Fibroblast of gingiva (primary cell): ENCODE measurements around the gene PPP1R3F.

Experiments
- DNase-seq: peaks from one replicate; pipeline ENCODE4 v3.0.0-alpha.2; 2011; ENCODE audit warnings: low read depth

Gene PPP1R3F, protein sequence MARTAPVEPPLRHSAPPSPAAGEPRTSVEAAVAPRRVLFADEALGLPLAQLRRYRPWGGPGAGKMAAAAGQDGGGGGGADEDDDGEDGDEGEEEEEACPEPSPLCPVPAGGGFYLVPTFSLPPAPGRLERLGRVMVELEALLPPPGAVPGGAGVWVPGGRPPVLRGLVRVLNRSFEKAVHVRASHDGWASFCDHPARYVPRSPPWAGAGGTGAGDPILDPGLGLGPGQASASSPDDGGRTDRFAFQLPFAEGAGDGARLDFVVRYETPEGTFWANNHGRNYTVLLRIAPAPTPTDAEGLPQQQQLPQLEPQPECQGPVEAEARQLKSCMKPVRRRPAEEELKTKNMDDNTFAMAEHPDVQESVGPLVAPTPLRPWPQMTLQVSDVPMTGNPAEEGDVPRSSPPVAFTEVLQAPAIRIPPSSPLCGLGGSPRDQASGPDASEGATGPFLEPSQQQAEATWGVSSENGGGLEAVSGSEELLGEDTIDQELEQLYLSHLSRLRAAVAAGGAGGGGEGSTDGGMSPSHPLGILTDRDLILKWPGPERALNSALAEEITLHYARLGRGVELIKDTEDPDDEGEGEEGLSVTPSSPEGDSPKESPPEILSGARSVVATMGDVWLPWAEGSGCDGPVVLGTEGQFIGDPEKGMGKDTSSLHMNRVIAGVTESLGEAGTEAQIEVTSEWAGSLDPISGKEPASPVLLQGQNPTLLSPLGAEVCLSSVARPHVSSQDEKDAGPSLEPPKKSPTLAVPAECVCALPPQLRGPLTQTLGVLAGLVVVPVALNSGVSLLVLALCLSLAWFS

GRCh38 chrX:49269767-49270248 lies at the start of gene PPP1R3F:
TSS of gene PPP1R3F (plus strand) at chrX:49269793. CDS start at chrX:49269870, 77 bp downstream.
- DNase-seq = no peak

DNA sequence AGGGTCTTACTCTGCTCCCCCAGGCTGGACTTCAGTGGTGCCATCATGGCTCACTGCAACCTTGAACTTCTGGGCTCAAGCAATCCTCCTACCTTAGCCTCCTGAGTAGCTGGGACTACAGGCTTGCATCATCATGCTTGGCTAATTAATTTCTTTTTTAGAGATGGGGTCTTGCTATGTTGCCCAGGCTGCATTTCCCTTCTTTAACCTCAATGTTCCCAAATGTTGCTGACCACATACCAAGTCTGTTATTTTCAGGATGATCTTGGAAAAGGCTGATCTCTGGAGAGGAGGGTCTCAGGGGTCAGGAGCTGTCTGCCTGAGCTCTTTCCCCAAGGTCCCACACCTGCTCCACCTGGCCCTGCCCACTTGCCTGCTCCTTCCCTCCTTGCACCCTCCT lies 49.5 kb upstream of the PPP1R3F start:
- DNase-seq = no peak

GRCh38 chrX:49221868-49222267 lies 47.7 kb upstream of the PPP1R3F start:
- DNase-seq = no peak

- DNase-seq = no peak
Observed at GRCh38 chrX:49225858-49226257, 43.7 kb upstream of the PPP1R3F start.

DNA sequence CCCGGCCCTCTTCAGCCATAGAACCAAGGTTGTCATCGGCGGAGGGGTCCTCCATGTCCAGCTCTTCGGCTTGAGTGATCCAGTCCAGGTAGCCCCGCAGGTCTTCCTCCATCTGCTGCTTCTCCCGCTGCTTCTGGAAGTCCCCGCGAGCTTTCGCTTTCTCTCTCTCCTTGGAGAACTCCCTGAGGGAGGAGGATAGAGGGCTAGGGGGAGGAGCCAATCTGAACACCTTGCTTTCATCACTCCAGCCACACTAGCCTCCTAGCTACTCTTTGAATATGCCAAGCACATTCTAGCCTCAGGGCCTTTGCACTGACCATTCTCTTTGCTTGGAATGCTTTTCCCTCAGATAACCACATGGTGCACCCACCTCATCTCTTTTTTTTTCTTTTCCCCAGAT lies 42.6 kb upstream of the PPP1R3F start:
- no peak for DNase-seq

DNA sequence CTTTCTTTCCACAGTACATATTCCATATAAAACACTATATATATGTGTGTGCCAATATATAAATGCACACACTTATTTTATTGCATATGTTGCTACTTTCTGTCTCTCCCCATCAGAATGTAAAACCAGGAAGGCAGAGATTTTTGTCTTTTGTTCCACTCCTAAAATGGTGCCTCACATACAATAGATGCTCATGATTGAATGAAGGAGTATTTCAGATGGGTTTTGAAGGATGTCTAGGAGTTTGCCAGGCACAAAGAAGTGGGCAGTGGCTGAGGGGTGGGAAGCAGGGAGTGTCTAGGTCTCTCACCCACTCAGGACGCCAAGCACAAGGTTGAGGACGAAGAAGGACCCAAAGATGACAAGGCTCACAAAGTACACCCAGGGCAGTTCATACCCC lies 41.9 kb upstream of the PPP1R3F start:
- DNase-seq = no peak

- no peak for DNase-seq
Observed at GRCh38 chrX:49228185-49228584, 41.4 kb upstream of the PPP1R3F start.

DNA sequence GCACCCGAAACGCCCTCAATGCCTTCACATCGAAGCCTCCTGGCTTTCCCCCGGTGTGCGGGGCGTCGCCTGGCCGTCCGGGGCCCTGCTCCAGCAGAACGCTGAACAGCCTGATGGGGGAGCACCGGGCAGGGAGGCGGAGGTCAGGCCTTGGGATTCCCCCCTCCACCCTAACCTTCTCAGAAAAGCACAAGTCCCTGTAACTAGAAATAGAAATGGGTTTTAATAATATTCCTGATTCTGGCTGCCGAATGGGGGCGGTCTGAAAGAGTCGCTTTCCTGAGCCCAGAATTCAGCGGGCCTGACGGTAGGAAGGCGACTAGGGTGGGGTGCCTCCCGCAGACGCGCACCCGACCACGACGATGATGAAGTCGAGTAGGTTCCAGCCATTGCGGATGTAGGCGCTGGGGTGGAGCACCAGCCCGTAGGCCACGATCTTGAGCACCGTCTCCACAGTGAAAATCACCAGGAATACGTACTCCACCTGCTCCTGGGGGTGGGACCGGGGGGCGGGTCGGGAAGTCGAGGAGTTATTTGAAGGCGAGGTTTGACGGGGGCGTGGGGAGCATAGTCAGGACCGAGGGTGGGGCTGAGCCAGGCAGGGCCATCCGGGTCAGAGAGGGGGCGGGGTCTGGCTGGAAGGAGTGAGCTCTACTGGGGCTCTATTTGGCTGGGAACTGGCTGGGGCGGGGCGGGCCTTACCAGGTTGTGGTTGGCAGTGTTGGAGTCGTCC lies 38.9 kb upstream of the PPP1R3F start:
- DNase-seq = no peak

DNA sequence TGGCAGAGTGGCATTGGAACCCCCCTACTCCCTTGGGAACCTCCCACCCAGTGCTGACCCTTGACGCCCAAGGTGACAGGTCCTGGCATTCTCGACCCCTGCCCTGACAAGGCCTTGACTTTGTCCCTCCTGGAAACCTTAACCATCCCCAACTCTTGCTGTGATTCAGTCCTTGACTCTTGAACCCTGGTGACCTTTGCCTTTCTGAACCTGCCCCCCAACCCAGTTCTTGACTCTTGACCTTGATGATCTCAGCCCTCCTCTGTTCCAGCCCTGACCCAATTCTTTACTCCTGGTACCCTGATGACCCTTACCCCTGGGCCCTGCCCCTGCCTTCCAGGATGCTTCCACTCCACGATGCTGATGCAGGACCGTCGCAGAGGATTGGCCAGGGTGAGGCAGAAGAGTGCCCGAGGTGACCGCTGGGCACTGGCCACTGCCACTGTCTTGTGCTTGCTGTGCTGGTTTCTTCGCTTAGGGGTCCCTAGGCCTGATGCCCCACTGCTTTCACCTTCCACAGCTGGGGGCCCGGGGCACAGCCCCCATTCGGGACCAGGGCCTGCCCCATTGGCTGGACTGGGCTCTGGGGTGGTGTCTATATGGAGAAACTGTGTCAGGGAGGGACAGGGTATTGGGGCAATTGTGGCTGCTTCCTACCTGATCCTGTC lies 38.1 kb upstream of the PPP1R3F start:
- no peak for DNase-seq

- DNase-seq = no peak
Observed at GRCh38 chrX:49232525-49232924, 37.1 kb upstream of the PPP1R3F start.

GRCh38 chrX:49233176-49233575 lies 36.4 kb upstream of the PPP1R3F start, which contains the start of gene CACNA1F:
TSS of gene CACNA1F (minus strand) at chrX:49233340. CDS start at chrX:49233309, 31 bp downstream.
- DNase-seq = no peak

DNA sequence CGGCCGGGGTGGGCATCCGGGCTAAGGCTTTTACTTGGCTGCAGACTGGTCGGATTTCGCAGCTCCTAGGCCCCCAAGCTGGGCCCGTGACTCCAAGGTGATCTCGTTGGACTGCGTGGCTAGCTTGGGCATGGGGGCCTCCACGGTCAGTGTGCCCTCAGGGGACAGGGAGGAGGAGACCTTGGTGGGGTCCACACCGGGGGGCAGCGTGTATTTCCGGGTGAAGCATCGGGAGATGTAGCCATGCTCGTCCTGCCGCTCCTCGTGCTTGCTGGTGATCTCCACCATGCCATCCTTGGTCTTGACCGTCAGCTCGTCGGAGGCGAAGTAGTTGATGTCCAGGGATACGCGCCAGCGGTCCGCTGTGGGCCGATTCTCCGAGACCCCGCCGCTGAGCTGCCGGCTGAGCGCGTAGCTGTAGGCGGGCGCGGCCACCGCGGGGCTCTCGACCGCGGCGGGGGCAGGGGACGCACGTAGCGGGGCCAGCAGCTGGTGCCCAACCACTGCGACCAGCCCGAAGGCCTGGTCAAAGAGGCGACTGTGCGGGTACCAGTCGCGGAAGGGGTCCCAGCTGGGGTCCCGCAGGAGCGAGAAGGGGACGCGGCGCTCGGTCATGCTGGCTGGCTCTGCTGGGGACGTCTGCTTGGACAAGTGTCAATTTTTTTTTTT lies 35.6 kb upstream of the PPP1R3F start:
- no peak for DNase-seq

GRCh38 chrX:49237060-49237459 lies 32.5 kb upstream of the PPP1R3F start:
- no peak for DNase-seq

- DNase-seq = no peak
Observed at GRCh38 chrX:49238735-49239134, 30.9 kb upstream of the PPP1R3F start.

DNA sequence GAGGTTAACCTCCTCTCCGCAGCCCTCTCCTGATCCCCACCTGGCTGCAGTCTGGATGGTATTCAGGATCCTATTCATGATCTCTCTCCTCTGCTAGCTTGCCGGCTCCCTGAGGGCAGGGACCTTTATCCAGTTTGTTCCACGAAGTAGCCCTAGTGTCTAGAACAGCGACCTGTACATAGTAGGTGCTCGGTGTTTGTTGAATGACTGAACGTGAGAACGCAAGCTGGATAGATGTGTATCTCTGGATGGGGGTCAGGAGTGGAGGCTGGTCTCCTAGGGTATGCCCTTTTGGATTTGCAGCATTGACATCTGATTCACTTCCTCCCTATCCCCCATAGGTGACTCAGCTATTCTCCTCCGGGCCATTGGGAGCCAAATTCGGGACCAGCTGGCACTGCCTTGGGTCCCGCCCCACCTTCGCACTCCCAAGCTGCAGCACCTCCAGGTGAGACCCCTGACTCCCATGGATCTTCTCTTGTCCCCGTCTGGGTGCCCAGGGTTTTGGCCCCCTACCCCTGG lies 27.0 kb upstream of the PPP1R3F start:
- no peak for DNase-seq

DNA sequence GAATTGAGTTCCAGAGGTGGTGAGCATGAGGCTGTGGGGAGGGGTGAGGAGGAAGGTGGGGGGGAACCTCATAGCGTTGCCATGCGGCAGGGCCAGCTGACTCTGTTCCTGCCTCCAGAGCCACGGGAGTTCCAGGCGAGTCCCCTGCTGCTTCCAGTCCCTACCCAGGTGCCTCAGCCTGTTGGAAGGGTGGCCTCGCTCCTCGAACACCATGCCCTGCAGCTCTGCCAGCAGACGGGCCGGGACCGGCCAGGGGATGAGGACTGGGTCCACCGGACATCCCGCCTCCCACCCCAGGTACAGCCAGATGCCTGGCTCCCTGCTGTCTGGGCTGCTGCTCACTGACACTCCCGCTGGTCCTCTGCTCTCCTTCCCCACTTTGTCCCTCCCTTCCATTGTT lies 26.4 kb upstream of the PPP1R3F start:
- no peak for DNase-seq

GRCh38 chrX:49244207-49244606 lies 25.4 kb upstream of the PPP1R3F start:
- no peak for DNase-seq

DNA sequence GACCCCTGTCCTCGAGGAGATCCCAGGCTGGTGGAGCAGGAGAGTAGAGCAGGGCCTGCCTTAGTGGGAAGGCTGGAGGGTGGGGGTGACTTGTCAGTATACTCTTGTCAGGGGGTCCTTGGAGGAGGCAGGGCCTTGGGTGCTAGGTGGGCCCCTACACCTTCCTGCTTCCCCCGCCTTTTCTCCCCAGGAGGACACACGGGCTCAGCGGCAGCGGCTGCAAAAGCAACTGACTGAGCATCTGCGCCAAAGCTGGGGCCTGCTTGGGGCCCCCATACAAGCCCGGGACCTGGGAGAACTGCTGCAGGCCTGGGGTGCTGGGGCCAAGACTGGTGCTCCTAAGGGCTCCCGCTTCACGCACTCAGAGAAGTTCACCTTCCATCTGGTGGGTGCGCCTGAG lies 23.1 kb upstream of the PPP1R3F start:
- DNase-seq = no peak

GRCh38 chrX:49247346-49247745 lies 22.2 kb upstream of the PPP1R3F start:
- no peak for DNase-seq

GRCh38 chrX:49247916-49248811 lies 21.4 kb upstream of the PPP1R3F start:
- DNase-seq = no peak
